Fibroblast of pulmonary artery (primary cell): ENCODE measurements around the gene POPDC2.
"Not testable (repeated sequence)": the region's sequence is repeated elsewhere in the genome, so short reads cannot be mapped to it uniquely, and the experiment has no call there.

ENCODE experiments used
- DNase-seq: peaks from one replicate; pipeline ENCODE4 v3.0.0-alpha.2; 2010; ENCODE audit warnings: low read depth
- H3K4me3 ChIP-seq: replicated peaks from 2 replicates; pipeline ENCODE4 v1.5.1; 2011; ENCODE audit warnings: low read depth, mild to moderate bottlenecking, control low read depth, low read length, moderate library complexity
- CTCF ChIP-seq: IDR thresholded peaks from 2 replicates; pipeline ENCODE4 v1.5.1; 2011; ENCODE audit warnings: mild to moderate bottlenecking, control low read depth, low read length, inconsistent platforms; ENCODE audit errors: missing control alignments

POPDC2 gene

GRCh38 chr3:119595639-119596334, 64.6 kb downstream of the POPDC2 start:
- peak overlapping the region; percentile 19 for H3K4me3 ChIP-seq
- TF ChIP-seq CTCF: no peak
- DNase-seq: no peak

- not testable (repeated sequence) for H3K4me3 ChIP-seq, DNase-seq
Measured at GRCh38 chr3:119594929-119595328, 65.5 kb downstream of the POPDC2 start.

DNA sequence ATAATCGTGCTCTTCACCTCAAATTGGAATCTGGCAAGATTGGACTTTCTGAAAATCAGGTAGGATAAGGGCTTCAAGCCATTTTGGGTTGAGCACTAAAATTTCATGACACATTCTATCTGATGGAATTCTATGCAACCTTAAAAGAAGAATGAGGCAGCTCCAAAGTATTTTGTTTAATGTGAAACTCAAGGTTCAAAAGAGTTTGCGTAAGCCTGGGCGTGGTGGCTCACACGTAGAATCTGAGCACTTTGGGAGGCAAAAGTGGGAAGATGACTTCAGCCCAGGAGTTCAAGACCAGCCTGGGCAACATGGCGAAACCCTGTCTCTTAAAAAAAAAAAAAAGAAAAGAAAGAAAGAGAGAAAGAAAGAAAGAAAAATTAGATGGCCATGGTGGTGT, 66.3 kb downstream of the POPDC2 start:
- no peak overlapping the region for H3K4me3 ChIP-seq
- TF ChIP-seq CTCF: no peak
- DNase-seq: no peak

GRCh38 chr3:119592861-119593260, 67.5 kb downstream of the POPDC2 start:
- TF ChIP-seq CTCF: no peak

More at GRCh38 chr3:119592861-119593260, 67.5 kb downstream of the POPDC2 start:
- H3K4me3 ChIP-seq: no peak overlapping the region
- DNase-seq: no peak
